IMR-90 (cell line): ENCODE results near the gene PTPRO. TPM values are rescaled to one million over a fixed set of nuclear protein-coding genes. Genes with fewer than 3 reads are reported as not detected.

Source experiments
- ATAC-seq: fragments of 200-7000 bp; cut with Tn5 transposase; 2 replicates; pipeline ENCODE4 v1.9.1; 2020; ENCODE audit warnings: low read depth, mild to moderate bottlenecking, moderate library complexity
- BruUV-seq: library from RNA; stranded (reverse); fragments of 400-500 nt; replicated peaks from 2 replicates; lab custom pipeline; 2021; lab: Mats Ljungman, UMichigan
- CTCF ChIA-PET: fragments of 300-600 bp; formaldehyde crosslinking; extraction: SDS; loops from one replicate; lab custom pipeline; 2021; ENCODE audit warnings: antibody characterized with exemption; lab: Yijun Ruan, JAX
- POLR2A ChIA-PET: fragments of 300-600 bp; sonication (Branson Sonifier 250); formaldehyde crosslinking; loops from one replicate; lab custom pipeline; 2022; ENCODE audit warnings: antibody characterized with exemption; ENCODE audit not compliant: unreplicated experiment; lab: Charles Lee
- DNase-seq: peaks from one replicate; pipeline ENCODE4 v3.0.0; 2013
- H2AFZ ChIP-seq: replicated peaks from 2 replicates; pipeline ENCODE3; 2013; ENCODE audit warnings: low read length, mild to moderate bottlenecking; ENCODE audit not compliant: poor library complexity
- H2AK5ac ChIP-seq: 2 replicates; pipeline ENCODE4 v1.6.1; 2013; ENCODE audit warnings: low read depth, low read length, inconsistent platforms
- H2AK9ac ChIP-seq: replicated peaks from 2 replicates; pipeline ENCODE3; 2013; ENCODE audit warnings: mild to moderate bottlenecking, low read depth, low read length, moderate library complexity; ENCODE audit not compliant: poor library complexity
- H2BK120ac ChIP-seq: 2 replicates; pipeline ENCODE4 v1.6.1; 2013; ENCODE audit warnings: low read depth, low read length, inconsistent platforms
- H2BK15ac ChIP-seq: 3 replicates; pipeline ENCODE4 v1.6.1; 2013; ENCODE audit warnings: low read depth, low read length, inconsistent platforms
- H2BK20ac ChIP-seq: 2 replicates; pipeline ENCODE4 v1.6.1; 2013; ENCODE audit warnings: low read depth, mild to moderate bottlenecking, inconsistent platforms, low read length, moderate library complexity
- H2BK5ac ChIP-seq: 2 replicates; pipeline ENCODE4 v1.6.1; 2013; ENCODE audit warnings: mild to moderate bottlenecking, low read depth, low read length, inconsistent platforms; ENCODE audit not compliant: poor library complexity, severe bottlenecking
- H3K14ac ChIP-seq: replicated peaks from 2 replicates; pipeline ENCODE4 v1.6.1; 2013; ENCODE audit warnings: low read depth, low read length, inconsistent platforms
- H3K18ac ChIP-seq: 2 replicates; pipeline ENCODE4 v1.6.1; 2013; ENCODE audit warnings: low read depth, low read length, control low read depth
- H3K23ac ChIP-seq: 2 replicates; pipeline ENCODE4 v1.6.1; 2013; ENCODE audit warnings: low read depth, low read length, inconsistent platforms
- H3K27ac ChIP-seq: 2 replicates; pipeline ENCODE4 v1.5.1; 2013; ENCODE audit warnings: mild to moderate bottlenecking, control low read depth, low read length; ENCODE audit not compliant: insufficient read depth
- H3K27me3 ChIP-seq: 2 replicates; pipeline ENCODE4 v1.6.1; 2013; ENCODE audit warnings: low read length; ENCODE audit not compliant: control insufficient read depth, insufficient read depth
- H3K36me3 ChIP-seq: 2 replicates; pipeline ENCODE4 v1.6.1; 2013; ENCODE audit warnings: low read length, mixed read lengths; ENCODE audit not compliant: control insufficient read depth, insufficient read depth
- H3K4ac ChIP-seq: 2 replicates; pipeline ENCODE4 v1.6.1; 2013; ENCODE audit warnings: low read depth, low read length, inconsistent platforms
- H3K4me1 ChIP-seq: 2 replicates; pipeline ENCODE4 v1.6.1; 2013; ENCODE audit warnings: low read length, mixed read lengths; ENCODE audit not compliant: control insufficient read depth, insufficient read depth
- H3K4me2 ChIP-seq: 2 replicates; pipeline ENCODE4 v1.6.1; 2013; ENCODE audit warnings: low read depth, mild to moderate bottlenecking, control low read depth, low read length, moderate library complexity
- H3K4me3 ChIP-seq: 2 replicates; pipeline ENCODE4 v1.5.1; 2013; ENCODE audit warnings: low read depth, mild to moderate bottlenecking, control low read depth, low read length, moderate library complexity; ENCODE audit not compliant: insufficient read depth
- H3K56ac ChIP-seq: 2 replicates; pipeline ENCODE4 v1.6.1; 2013; ENCODE audit warnings: low read length, inconsistent platforms; ENCODE audit not compliant: insufficient read depth; ENCODE audit errors: extremely low read depth
- H3K79me1 ChIP-seq, 2 experiments: 2 replicates each; pipeline ENCODE4 v1.6.1; 2013; ENCODE audit warnings: low read length in 2 of 2, inconsistent platforms in 1 of 2, low read depth in 1 of 2
- H3K9ac ChIP-seq: 2 replicates; pipeline ENCODE4 v1.6.1; 2013; ENCODE audit warnings: low read depth, low read length, control low read depth
- H3K9me1 ChIP-seq: 2 replicates; pipeline ENCODE4 v1.6.1; 2013; ENCODE audit warnings: low read length, inconsistent platforms; ENCODE audit not compliant: insufficient read depth
- H3K9me3 ChIP-seq: 2 replicates; pipeline ENCODE4 v1.6.1; 2013; ENCODE audit warnings: low read length; ENCODE audit not compliant: control insufficient read depth, insufficient read depth
- H4K20me1 ChIP-seq: 2 replicates; pipeline ENCODE4 v1.6.1; 2013; ENCODE audit warnings: low read length, inconsistent platforms; ENCODE audit not compliant: insufficient read depth
- H4K5ac ChIP-seq: 2 replicates; pipeline ENCODE4 v1.6.1; 2013; ENCODE audit warnings: mild to moderate bottlenecking, low read depth, low read length, control low read depth
- H4K8ac ChIP-seq, 2 experiments: 2 replicates each; pipeline ENCODE4 v1.6.1; 2013; ENCODE audit warnings: low read depth in 2 of 2, low read length in 2 of 2, control low read depth in 1 of 2, inconsistent platforms in 1 of 2
- H4K91ac ChIP-seq: 2 replicates; pipeline ENCODE4 v1.6.1; 2013; ENCODE audit warnings: low read depth, low read length, inconsistent platforms; ENCODE audit not compliant: insufficient read depth
- BHLHE40 ChIP-seq: fragments of 150-350 bp; IDR thresholded peaks from 2 replicates; pipeline ENCODE4 v1.6.1; 2016; ENCODE audit warnings: mild to moderate bottlenecking, low read depth, low read length
- CEBPB ChIP-seq: IDR thresholded peaks from 2 replicates; pipeline ENCODE4 v1.6.1; 2012; ENCODE audit warnings: low read depth, low read length, improper control_type of control experiment
- CHD1 ChIP-seq: IDR thresholded peaks from 2 replicates; pipeline ENCODE4 v1.6.1; 2012; ENCODE audit warnings: low read depth, low read length, improper control_type of control experiment
- FOS ChIP-seq: fragments of 150-350 bp; IDR thresholded peaks from 2 replicates; pipeline ENCODE4 v1.6.1; 2016; ENCODE audit warnings: low read depth, low read length
- MAFK ChIP-seq: IDR thresholded peaks from 2 replicates; pipeline ENCODE4 v1.6.1; 2012; ENCODE audit warnings: low read depth, low read length, improper control_type of control experiment
- MAZ ChIP-seq: IDR thresholded peaks from 2 replicates; pipeline ENCODE4 v1.6.1; 2012; ENCODE audit warnings: low read depth, mild to moderate bottlenecking, low read length, improper control_type of control experiment, moderate library complexity, borderline replicate concordance
- MXI1 ChIP-seq: IDR thresholded peaks from 2 replicates; pipeline ENCODE4 v1.6.1; 2012; ENCODE audit warnings: low read depth, mild to moderate bottlenecking, low read length, moderate library complexity, borderline replicate concordance
- NFE2L2 ChIP-seq: fragments of 150-350 bp; IDR thresholded peaks from 2 replicates; pipeline ENCODE4 v1.6.1; 2016; ENCODE audit warnings: low read depth, mild to moderate bottlenecking, low read length
- POLR2A ChIP-seq: IDR thresholded peaks from 2 replicates; pipeline ENCODE4 v1.6.1; 2012; ENCODE audit warnings: mild to moderate bottlenecking, low read depth, low read length
- RCOR1 ChIP-seq: IDR thresholded peaks from 2 replicates; pipeline ENCODE4 v1.6.1; 2012; ENCODE audit warnings: mild to moderate bottlenecking, low read length, improper control_type of control experiment; ENCODE audit not compliant: insufficient replicate concordance
- RFX5 ChIP-seq: IDR thresholded peaks from 2 replicates; pipeline ENCODE4 v1.8.0; 2012; ENCODE audit warnings: low read depth, mild to moderate bottlenecking, low read length, moderate library complexity
- SMC3 ChIP-seq: fragments of 150-350 bp; IDR thresholded peaks from 2 replicates; pipeline ENCODE4 v1.6.1; 2016; ENCODE audit warnings: low read depth, mild to moderate bottlenecking, antibody characterized with exemption, low read length, moderate library complexity
- WGBS, 2 experiments: methylation state at CpG; one replicate each; pipeline versions ENCODE4 v1.1.5 to v1.1.7; 2013; ENCODE audit warnings: missing lambda C conversion rate in 2 of 2; ENCODE audit not compliant: insufficient read length in 1 of 2; ENCODE audit errors: extremely low coverage in 2 of 2; 5-methylcytosine and 5-hydroxymethylcytosine counted together
- dilution Hi-C: fragments of 300-500 bp; cut with HindIII; formaldehyde crosslinking; loops from one replicate; pipeline ENCODE4 v1.14.3; 2018; ENCODE audit warnings: low sequenced_read_pairs; ENCODE audit not compliant: unreplicated experiment
- in situ Hi-C: fragments of 300-500 bp; cut with MboI; formaldehyde crosslinking; loops from 3 replicates; pipeline ENCODE4 v1.14.3; 2019; ENCODE audit warnings: low sequenced_read_pairs, inconsistent platforms, mixed read lengths
- intact Hi-C: fragments of 100-400 bp; cut with micrococcal nuclease; formaldehyde crosslinking; loops from 2 replicates; pipeline ENCODE4 v1.10.0; 2022
- polyA plus RNA-seq, 3 experiments: library from polyadenylated mRNA; depleted of rRNA; stranded (reverse); fragments of >200 nt; gene quantifications; 2 replicates each; pipeline ENCODE4 v1.2.3, GENCODE V29; 2012; ENCODE audit warnings: low replicate concordance in 1 of 3
- total RNA-seq: library from RNA; depleted of rRNA; stranded (reverse); fragments of >200 nt; gene quantifications from 2 replicates; pipeline ENCODE4 v1.2.3, GENCODE V29; 2012
- TF ChIP-seq, protein P1 (sequence below): fragments of 150-350 bp; IDR thresholded peaks from 2 replicates; pipeline ENCODE4 v1.6.1; 2017; ENCODE audit warnings: mild to moderate bottlenecking, antibody characterized with exemption, low read length, low read depth
- TF ChIP-seq, protein P2 (sequence below): conservative IDR thresholded peaks from 2 replicates; pipeline ENCODE4 v1.5.1; 2012; ENCODE audit warnings: mild to moderate bottlenecking, low read depth, low read length, improper control_type of control experiment
- TF ChIP-seq, protein P3 (sequence below): fragments of 150-350 bp; IDR thresholded peaks from 2 replicates; pipeline ENCODE4 v1.6.1; 2016; ENCODE audit warnings: low read depth, mild to moderate bottlenecking, low read length, moderate library complexity, borderline replicate concordance

The PTPRO gene
- total and polyA plus RNA-seq, 2 of the 4 experiments (the other 2 are of a cell fraction): 0.03 to 0.18 TPM

- no peaks in the 10 kb centered on the region for H3K9me3 ChIP-seq
- H4K5ac ChIP-seq: 0 out of 2 replicates have a peak overlapping the region, but pooled peaks have one; percentile 64
- H3K56ac ChIP-seq: no peak overlapping the region
- no peak for DNase-seq
- 0 out of 2 replicates have a peak, but pooled peaks cover 3% of the 10 kb centered on the region for H3K9me1 ChIP-seq
- H3K14ac ChIP-seq: 0 out of 2 replicates have a peak overlapping the region, but pooled peaks have one; percentile 2
- intact Hi-C loops: loop anchor here (10.0 kb wide), 1 partner anchor 248 kb away; the partner anchor contains the start of gene EPS8
- dilution Hi-C loops: no loop called here
- in situ Hi-C loops: loop anchor here (10.0 kb wide), 1 partner anchor 328 kb away; no protein-coding TSS in a partner anchor
- no peaks in the 10 kb centered on the region for H3K27me3 ChIP-seq
- H4K20me1 ChIP-seq: no peaks in the 10 kb centered on the region
- WGBS, 2 experiments: no CpG with 5 or more reads among the region's 4 CpGs
- no peak overlapping the region for H3K4me3 ChIP-seq
- H2AK5ac ChIP-seq: peak overlapping the region; percentile 77; the same call in 1 of the 2 replicates
- no peak overlapping the region for H2BK5ac ChIP-seq
- H3K23ac ChIP-seq: peak overlapping the region; percentile 14; the same call in 1 of the 2 replicates
- H3K4me2 ChIP-seq: no peak overlapping the region
- peak overlapping the region; percentile 17; the same call in 1 of the 2 replicates for H2BK120ac ChIP-seq
- H3K27ac ChIP-seq: no peak overlapping the region
- BruUV-seq: no TSS peak
- H3K18ac ChIP-seq: peak overlapping the region; percentile 2; the same call in 1 of the 2 replicates
- H3K4me1 ChIP-seq: peaks cover 11% of the 10 kb centered on the region
- H4K8ac ChIP-seq: no peak overlapping the region
- H2BK20ac ChIP-seq: 0 out of 2 replicates have a peak overlapping the region, but pooled peaks have one; percentile 21
- H2AK9ac ChIP-seq: no peak overlapping the region
- no peaks in the 10 kb centered on the region for H3K36me3 ChIP-seq
- H2BK15ac ChIP-seq: no peak overlapping the region; the same call in 2 of the 3 replicates
- no peak overlapping the region for H4K91ac ChIP-seq
- no peaks in the 10 kb centered on the region for H3K79me1 ChIP-seq
- CTCF ChIA-PET: interaction anchor here (1.2 kb wide), 1 partner anchor 54 kb away, joined by 4 read pairs; no protein-coding TSS in a partner anchor
- ATAC-seq: no peak
- no peak overlapping the region for H2AFZ ChIP-seq
- no peak overlapping the region for H3K9ac ChIP-seq
- peak overlapping the region; percentile 53; the same call in 1 of the 2 replicates for H3K4ac ChIP-seq
- POLR2A ChIA-PET: interaction anchor here (0.7 kb wide), 1 partner anchor 251 kb away, joined by 3 read pairs; no protein-coding TSS in a partner anchor
- TF ChIP-seq RFX5 (no peak), CHD1 (no peak), SMC3 (no peak), FOS (no peak), NFE2L2 (no peak), POLR2A (no peak), BHLHE40 (no peak), MAZ (no peak), CEBPB (no peak), MAFK (no peak), RCOR1 (no peak), MXI1 (no peak)
- TF ChIP-seq, protein P1, sequence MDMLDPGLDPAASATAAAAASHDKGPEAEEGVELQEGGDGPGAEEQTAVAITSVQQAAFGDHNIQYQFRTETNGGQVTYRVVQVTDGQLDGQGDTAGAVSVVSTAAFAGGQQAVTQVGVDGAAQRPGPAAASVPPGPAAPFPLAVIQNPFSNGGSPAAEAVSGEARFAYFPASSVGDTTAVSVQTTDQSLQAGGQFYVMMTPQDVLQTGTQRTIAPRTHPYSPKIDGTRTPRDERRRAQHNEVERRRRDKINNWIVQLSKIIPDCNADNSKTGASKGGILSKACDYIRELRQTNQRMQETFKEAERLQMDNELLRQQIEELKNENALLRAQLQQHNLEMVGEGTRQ: no peak
- TF ChIP-seq, protein P2, sequence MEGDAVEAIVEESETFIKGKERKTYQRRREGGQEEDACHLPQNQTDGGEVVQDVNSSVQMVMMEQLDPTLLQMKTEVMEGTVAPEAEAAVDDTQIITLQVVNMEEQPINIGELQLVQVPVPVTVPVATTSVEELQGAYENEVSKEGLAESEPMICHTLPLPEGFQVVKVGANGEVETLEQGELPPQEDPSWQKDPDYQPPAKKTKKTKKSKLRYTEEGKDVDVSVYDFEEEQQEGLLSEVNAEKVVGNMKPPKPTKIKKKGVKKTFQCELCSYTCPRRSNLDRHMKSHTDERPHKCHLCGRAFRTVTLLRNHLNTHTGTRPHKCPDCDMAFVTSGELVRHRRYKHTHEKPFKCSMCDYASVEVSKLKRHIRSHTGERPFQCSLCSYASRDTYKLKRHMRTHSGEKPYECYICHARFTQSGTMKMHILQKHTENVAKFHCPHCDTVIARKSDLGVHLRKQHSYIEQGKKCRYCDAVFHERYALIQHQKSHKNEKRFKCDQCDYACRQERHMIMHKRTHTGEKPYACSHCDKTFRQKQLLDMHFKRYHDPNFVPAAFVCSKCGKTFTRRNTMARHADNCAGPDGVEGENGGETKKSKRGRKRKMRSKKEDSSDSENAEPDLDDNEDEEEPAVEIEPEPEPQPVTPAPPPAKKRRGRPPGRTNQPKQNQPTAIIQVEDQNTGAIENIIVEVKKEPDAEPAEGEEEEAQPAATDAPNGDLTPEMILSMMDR: no peak
- TF ChIP-seq, protein P3, sequence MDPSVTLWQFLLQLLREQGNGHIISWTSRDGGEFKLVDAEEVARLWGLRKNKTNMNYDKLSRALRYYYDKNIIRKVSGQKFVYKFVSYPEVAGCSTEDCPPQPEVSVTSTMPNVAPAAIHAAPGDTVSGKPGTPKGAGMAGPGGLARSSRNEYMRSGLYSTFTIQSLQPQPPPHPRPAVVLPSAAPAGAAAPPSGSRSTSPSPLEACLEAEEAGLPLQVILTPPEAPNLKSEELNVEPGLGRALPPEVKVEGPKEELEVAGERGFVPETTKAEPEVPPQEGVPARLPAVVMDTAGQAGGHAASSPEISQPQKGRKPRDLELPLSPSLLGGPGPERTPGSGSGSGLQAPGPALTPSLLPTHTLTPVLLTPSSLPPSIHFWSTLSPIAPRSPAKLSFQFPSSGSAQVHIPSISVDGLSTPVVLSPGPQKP: no peak
Observed at GRCh38 chr12:15536446-15536845, 214.1 kb downstream of the PTPRO start.
